Measurements from ENCODE around the gene FCGBP.

Gene FCGBP

GRCh38 chr19:39934584-39935363, at the start of gene FCGBP:
FCGBP (minus strand) TSS chr19:39934634.
- WGBS (ENCODE audit: insufficient coverage, insufficient read length) = no CpG with 5 or more reads among the region's 5 CpGs
- Histone ChIP-seq H3K4me1 (ENCODE audit: control insufficient read depth, insufficient read depth, low read length) (no peaks in the 10 kb centered on the region), H3K27ac (ENCODE audit: low read length) (no peak within 1 kb of the TSS), H3K27me3 (ENCODE audit: control insufficient read depth, insufficient read depth, low read length) (no peaks in the 10 kb centered on the region), H3K36me3 (ENCODE audit: control insufficient read depth, insufficient read depth, low read length) (no peaks in the 10 kb centered on the region), H3K9me3 (ENCODE audit: control insufficient read depth, insufficient read depth, low read length) (no peaks in the 10 kb centered on the region), H3K4me3 (ENCODE audit: low read length) (no peak within 1 kb of the TSS)
- DNase-seq (ENCODE audit: low read depth, low spot score) = no peak

GRCh38 chr19:39983695-39984300, 49.4 kb upstream of the FCGBP start:
- H3K9me3 ChIP-seq (ENCODE audit: control insufficient read depth, insufficient read depth, low read length) = no peaks in the 10 kb centered on the region
- DNase-seq (ENCODE audit: low read depth, low spot score) = no peak
- no CpG with 5 or more reads among the region's 5 CpGs for WGBS (ENCODE audit: insufficient coverage, insufficient read length)
- no peak overlapping the region for H3K4me3 ChIP-seq (ENCODE audit: low read length)
- no peaks in the 10 kb centered on the region for H3K27me3 ChIP-seq (ENCODE audit: control insufficient read depth, insufficient read depth, low read length)
- H3K4me1 ChIP-seq (ENCODE audit: control insufficient read depth, insufficient read depth, low read length) = no peaks in the 10 kb centered on the region
- peaks cover 12% of the 10 kb centered on the region; the same call in 1 of the 2 replicates for H3K36me3 ChIP-seq (ENCODE audit: control insufficient read depth, insufficient read depth, low read length)
- no peak overlapping the region for H3K27ac ChIP-seq (ENCODE audit: low read length)

- Histone ChIP-seq H3K27ac (ENCODE audit: low read length) (no peak overlapping the region), H3K9me3 (ENCODE audit: control insufficient read depth, insufficient read depth, low read length) (no peaks in the 10 kb centered on the region), H3K27me3 (ENCODE audit: control insufficient read depth, insufficient read depth, low read length) (no peaks in the 10 kb centered on the region), H3K4me3 (ENCODE audit: low read length) (no peak overlapping the region), H3K36me3 (ENCODE audit: control insufficient read depth, insufficient read depth, low read length) (peaks cover 18% of the 10 kb centered on the region; the same call in 1 of the 2 replicates), H3K4me1 (ENCODE audit: control insufficient read depth, insufficient read depth, low read length) (no peaks in the 10 kb centered on the region)
- WGBS (ENCODE audit: insufficient coverage, insufficient read length) = no CpG with 5 or more reads among the region's 1 CpG
- no peak for DNase-seq (ENCODE audit: low read depth, low spot score)
Observed at GRCh38 chr19:39982883-39983282, 48.4 kb upstream of the FCGBP start.

DNA sequence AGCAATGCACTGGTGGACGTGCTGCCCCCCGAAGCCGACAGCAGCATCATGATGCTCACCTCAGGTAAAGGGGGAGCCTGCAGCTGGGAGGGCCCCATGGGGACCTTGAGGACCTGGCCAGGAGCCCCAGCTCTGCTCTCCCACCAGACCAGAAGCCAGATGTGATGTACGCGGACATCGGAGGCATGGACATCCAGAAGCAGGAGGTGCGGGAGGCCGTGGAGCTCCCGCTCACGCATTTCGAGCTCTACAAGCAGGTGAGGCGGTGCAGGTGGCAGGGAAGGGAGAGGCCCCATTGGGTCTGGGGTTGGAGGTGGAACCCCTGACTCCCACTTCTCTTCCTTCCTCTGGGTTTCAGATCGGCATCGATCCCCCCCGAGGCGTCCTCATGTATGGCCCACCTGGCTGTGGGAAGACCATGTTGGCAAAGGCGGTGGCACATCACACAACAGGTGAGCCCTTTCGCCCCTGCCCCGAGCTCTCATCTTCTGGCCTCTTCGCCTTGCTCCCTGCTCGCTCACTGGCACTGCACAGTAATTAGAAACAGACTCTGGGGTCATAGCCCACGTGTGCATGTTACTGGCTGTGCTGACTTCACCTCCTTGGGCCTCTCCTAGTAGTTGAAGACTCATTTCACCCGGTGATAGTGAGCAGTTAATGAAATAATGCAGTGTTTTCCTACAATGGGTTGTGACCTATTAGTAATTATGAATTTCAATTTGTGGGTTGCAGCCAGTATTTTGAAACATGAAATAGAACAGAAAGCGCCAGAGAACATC, 40.1 kb upstream of the FCGBP start:
- Histone ChIP-seq H3K4me1 (ENCODE audit: control insufficient read depth, insufficient read depth, low read length) (no peaks in the 10 kb centered on the region), H3K4me3 (ENCODE audit: low read length) (no peak overlapping the region), H3K27ac (ENCODE audit: low read length) (no peak overlapping the region), H3K27me3 (ENCODE audit: control insufficient read depth, insufficient read depth, low read length) (no peaks in the 10 kb centered on the region), H3K9me3 (ENCODE audit: control insufficient read depth, insufficient read depth, low read length) (no peaks in the 10 kb centered on the region), H3K36me3 (ENCODE audit: control insufficient read depth, insufficient read depth, low read length) (peaks cover 23% of the 10 kb centered on the region; the same call in 1 of the 2 replicates)
- DNase-seq (ENCODE audit: low read depth, low spot score) = no peak
- no CpG with 5 or more reads among the region's 24 CpGs for WGBS (ENCODE audit: insufficient coverage, insufficient read length)

DNA sequence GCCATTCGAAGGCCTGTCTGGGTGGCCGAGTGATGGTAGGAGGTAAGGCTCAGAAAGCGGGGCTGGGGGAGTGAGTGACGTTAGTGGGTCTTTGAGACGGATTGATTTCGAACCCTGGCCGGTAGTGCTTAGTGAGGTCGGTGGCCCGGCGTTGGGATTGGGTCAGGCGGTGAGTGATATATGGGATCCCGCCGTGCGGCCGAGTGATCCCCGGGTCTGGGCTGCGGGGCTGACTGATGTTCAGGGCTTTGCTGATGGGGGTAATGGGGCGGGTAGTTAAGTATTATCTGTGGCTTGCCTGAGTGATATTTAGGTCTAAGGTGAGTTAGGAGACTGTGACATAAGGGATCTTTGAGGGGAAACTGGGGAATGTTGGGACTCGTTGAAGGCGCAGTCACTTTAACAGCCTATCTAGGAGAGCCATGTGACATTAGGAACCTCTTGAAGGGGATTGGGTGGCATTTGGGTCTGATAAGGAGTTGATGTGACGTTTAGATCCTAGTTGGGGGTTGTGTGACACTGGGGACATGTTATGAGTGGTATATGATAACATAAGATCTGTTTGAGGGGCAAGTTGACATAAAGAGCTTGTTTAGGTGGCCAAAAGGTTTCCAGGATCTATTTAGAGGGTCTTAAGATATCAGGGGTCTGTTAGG, 37.1 kb upstream of the FCGBP start:
- peaks cover 14% of the 10 kb centered on the region; the same call in 1 of the 2 replicates for H3K36me3 ChIP-seq (ENCODE audit: control insufficient read depth, insufficient read depth, low read length)
- peak overlapping the region; percentile 71 for H3K4me3 ChIP-seq (ENCODE audit: low read length)
- H3K4me1 ChIP-seq (ENCODE audit: control insufficient read depth, insufficient read depth, low read length) = no peaks in the 10 kb centered on the region
- WGBS (ENCODE audit: insufficient coverage, insufficient read length) = no CpG with 5 or more reads among the region's 21 CpGs
- H3K9me3 ChIP-seq (ENCODE audit: control insufficient read depth, insufficient read depth, low read length) = no peaks in the 10 kb centered on the region
- DNase-seq (ENCODE audit: low read depth, low spot score) = no peak
- no peaks in the 10 kb centered on the region for H3K27me3 ChIP-seq (ENCODE audit: control insufficient read depth, insufficient read depth, low read length)
- H3K27ac ChIP-seq (ENCODE audit: low read length) = no peak overlapping the region

DNA sequence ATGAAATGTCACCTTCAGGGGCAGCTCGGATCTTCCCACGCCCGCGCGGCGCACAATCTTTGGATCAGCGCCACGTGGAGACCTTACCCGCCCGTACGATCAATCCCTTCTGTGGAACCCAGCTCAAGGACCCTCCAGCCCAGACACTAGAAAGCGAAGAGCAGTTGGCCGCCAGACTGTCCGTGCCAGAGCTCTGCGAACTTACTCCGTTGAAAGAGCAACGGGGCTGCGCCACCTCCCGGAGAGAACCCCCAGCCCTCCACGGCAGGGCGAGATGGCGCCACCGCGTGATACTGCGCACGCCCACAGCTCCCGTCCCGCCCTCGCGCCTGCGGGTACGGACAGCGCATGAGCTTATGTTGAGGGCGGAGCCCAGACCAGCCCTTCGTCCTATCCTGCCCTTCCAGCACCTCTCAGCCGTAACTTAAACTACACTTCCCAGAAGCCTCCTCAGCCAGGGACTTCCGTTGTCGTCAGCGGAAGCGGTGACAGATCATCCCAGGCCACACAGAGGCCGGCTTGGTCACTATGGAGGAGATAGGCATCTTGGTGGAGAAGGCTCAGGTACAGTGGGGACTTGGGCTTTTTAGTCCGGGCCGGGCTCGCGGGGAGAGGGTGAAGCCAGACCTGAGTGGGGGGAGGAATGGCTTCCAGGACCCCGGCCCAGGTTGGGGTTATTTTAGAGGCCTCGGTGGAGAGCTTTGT, 36.4 kb upstream of the FCGBP start, which contains the start of gene PSMC4:
Gene PSMC4, plus strand, starts transcription at position 491 of the 705 bp plus-strand sequence. Its CDS starts 38 bp downstream, at position 529.
- H3K36me3 ChIP-seq (ENCODE audit: control insufficient read depth, insufficient read depth, low read length) = peaks cover 14% of the 10 kb centered on the region; the same call in 1 of the 2 replicates
- peak within 1 kb of the TSS; percentile 71 for H3K4me3 ChIP-seq (ENCODE audit: low read length)
- no peaks in the 10 kb centered on the region for H3K27me3 ChIP-seq (ENCODE audit: control insufficient read depth, insufficient read depth, low read length)
- WGBS (ENCODE audit: insufficient coverage, insufficient read length) = no CpG with 5 or more reads among the region's 47 CpGs
- H3K9me3 ChIP-seq (ENCODE audit: control insufficient read depth, insufficient read depth, low read length) = no peaks in the 10 kb centered on the region
- H3K27ac ChIP-seq (ENCODE audit: low read length) = no peak within 1 kb of the TSS
- peak; percentile 98 for DNase-seq (ENCODE audit: low read depth, low spot score)
- no peaks in the 10 kb centered on the region for H3K4me1 ChIP-seq (ENCODE audit: control insufficient read depth, insufficient read depth, low read length)

GRCh38 chr19:39970425-39970674, 35.9 kb upstream of the FCGBP start:
- Histone ChIP-seq H3K4me1 (ENCODE audit: control insufficient read depth, insufficient read depth, low read length) (no peaks in the 10 kb centered on the region), H3K4me3 (ENCODE audit: low read length) (peak overlapping the region; percentile 58; the same call in 1 of the 2 replicates), H3K9me3 (ENCODE audit: control insufficient read depth, insufficient read depth, low read length) (no peaks in the 10 kb centered on the region), H3K36me3 (ENCODE audit: control insufficient read depth, insufficient read depth, low read length) (peaks cover 14% of the 10 kb centered on the region; the same call in 1 of the 2 replicates), H3K27me3 (ENCODE audit: control insufficient read depth, insufficient read depth, low read length) (no peaks in the 10 kb centered on the region), H3K27ac (ENCODE audit: low read length) (no peak overlapping the region)
- WGBS (ENCODE audit: insufficient coverage, insufficient read length) = no CpG with 5 or more reads among the region's 11 CpGs
- DNase-seq (ENCODE audit: low read depth, low spot score) = no peak

DNA sequence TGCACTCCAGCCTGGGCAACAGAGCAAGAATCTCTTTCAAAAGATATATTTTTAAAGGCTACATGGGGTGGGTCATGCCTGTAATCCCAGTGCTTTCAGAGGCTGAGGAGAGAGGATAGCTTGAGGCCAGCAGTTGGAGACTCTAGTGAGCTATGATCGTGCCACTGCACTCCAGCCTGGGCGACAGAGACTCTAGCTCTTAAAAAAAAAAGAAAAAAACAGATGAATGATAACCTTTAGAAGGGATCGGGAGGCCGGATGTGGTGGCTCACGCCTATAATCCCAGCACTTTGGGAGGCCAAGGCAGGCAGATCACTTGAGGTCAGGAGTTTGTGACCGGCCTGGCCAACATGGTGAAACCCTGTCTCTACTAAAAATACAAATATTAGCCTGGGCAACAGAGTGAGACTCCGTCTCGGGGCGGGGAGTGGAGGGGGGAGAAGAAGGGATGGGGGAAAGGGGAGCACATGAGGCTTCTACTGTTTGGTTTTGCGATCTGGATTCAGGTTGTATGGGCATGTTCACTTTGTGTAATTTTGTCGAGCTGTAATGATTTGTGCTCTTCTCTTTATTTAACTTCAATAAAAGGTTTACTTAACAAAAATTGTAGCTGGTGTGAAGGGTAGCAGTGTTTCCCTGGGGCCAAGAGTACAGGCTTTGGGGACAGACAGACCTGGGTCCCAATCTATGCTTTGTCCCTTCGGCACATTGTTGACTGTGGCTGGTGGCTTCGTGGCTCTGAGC, 35.4 kb upstream of the FCGBP start:
- no peak overlapping the region for H3K27ac ChIP-seq (ENCODE audit: low read length)
- no CpG with 5 or more reads among the region's 13 CpGs for WGBS (ENCODE audit: insufficient coverage, insufficient read length)
- DNase-seq (ENCODE audit: low read depth, low spot score) = no peak
- H3K9me3 ChIP-seq (ENCODE audit: control insufficient read depth, insufficient read depth, low read length) = no peaks in the 10 kb centered on the region
- H3K4me1 ChIP-seq (ENCODE audit: control insufficient read depth, insufficient read depth, low read length) = no peaks in the 10 kb centered on the region
- peak overlapping the region; percentile 58; the same call in 1 of the 2 replicates for H3K4me3 ChIP-seq (ENCODE audit: low read length)
- peaks cover 14% of the 10 kb centered on the region; the same call in 1 of the 2 replicates for H3K36me3 ChIP-seq (ENCODE audit: control insufficient read depth, insufficient read depth, low read length)
- no peaks in the 10 kb centered on the region for H3K27me3 ChIP-seq (ENCODE audit: control insufficient read depth, insufficient read depth, low read length)

DNA sequence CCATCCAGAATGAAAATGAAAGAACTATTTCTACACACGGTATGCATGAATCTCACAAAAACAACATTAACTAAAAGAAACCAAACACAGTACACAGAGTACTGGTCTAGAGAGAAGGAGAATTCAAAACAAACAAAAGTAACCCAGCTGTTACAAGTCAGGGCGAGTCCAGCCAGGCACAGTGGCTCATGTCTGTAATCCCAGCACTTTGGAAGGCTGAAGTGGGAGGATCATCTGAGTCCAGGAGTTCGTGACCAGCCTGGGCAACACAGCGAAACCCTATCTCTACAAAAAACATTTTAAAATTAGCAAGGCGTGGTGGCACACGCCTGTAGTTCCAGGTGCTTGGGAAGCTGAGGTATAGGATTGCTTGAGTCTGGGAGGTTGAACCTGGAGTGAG, 34.8 kb upstream of the FCGBP start:
- no CpG with 5 or more reads among the region's 6 CpGs for WGBS (ENCODE audit: insufficient coverage, insufficient read length)
- Histone ChIP-seq H3K4me1 (ENCODE audit: control insufficient read depth, insufficient read depth, low read length) (no peaks in the 10 kb centered on the region), H3K4me3 (ENCODE audit: low read length) (no peak overlapping the region), H3K36me3 (ENCODE audit: control insufficient read depth, insufficient read depth, low read length) (peaks cover 8% of the 10 kb centered on the region; the same call in 1 of the 2 replicates), H3K27me3 (ENCODE audit: control insufficient read depth, insufficient read depth, low read length) (no peaks in the 10 kb centered on the region), H3K27ac (ENCODE audit: low read length) (no peak overlapping the region), H3K9me3 (ENCODE audit: control insufficient read depth, insufficient read depth, low read length) (no peaks in the 10 kb centered on the region)
- no peak for DNase-seq (ENCODE audit: low read depth, low spot score)

Data from iPS DF 6.9 (cell line).